Sigmoid colon (tissue), 4 donors: ENCODE measurements around the gene NIPSNAP3A.

Experiments
- CTCF ChIP-seq, 4 experiments: fragments of 450-650 bp in 3 of 4; fragments of 200-600 bp in 1 of 4; IDR thresholded peaks; one replicate each; pipeline ENCODE4 v1.5.1; 2016 to 2019; ENCODE audit warnings: antibody characterized with exemption in 4 of 4, mild to moderate bottlenecking in 3 of 4, moderate library complexity in 2 of 4
- POLR2A ChIP-seq, 2 donors: fragments of 450-650 bp; IDR thresholded peaks; one replicate each; pipeline ENCODE4 v1.6.1; 2016; ENCODE audit warnings: antibody characterized with exemption in 2 of 2, mild to moderate bottlenecking in 2 of 2, moderate library complexity in 2 of 2
- POLR2AphosphoS5 ChIP-seq, 4 donors: sonication (generic); formaldehyde crosslinking; IDR thresholded peaks; one replicate each; pipeline ENCODE4 v1.6.1; 2017; ENCODE audit warnings: antibody characterized with exemption in 4 of 4

GRCh38 chr9:104700306-104700705 is 47.2 kb upstream of the NIPSNAP3A start:
- no peak for TF ChIP-seq CTCF (IDR thresholded peaks at IDR 0.05)
- TF ChIP-seq POLR2A (IDR thresholded peaks at IDR 0.05) = no peak
- no peak for TF ChIP-seq POLR2AphosphoS5 (IDR thresholded peaks at IDR 0.05)
